Immature natural killer cell (primary cell): ENCODE results near the gene ITGB3. TPM values are rescaled to one million over a fixed set of nuclear protein-coding genes. Genes with fewer than 3 reads are reported as not detected.
A peak's percentile ranks its signal among the peaks of the same experiment; 100 is the strongest.

Source experiments
- DNase-seq, 3 donors: peaks; one replicate each; pipeline ENCODE4 v3.0.0; 2022; ENCODE audit warnings: mixed read lengths in 1 of 3
- H3K27ac Mint-ChIP-seq, 6 donors: one replicate each; pipeline ENCODE4 v1.8.0; 2020; ENCODE audit warnings: mixed read lengths in 6 of 6, mild to moderate bottlenecking in 5 of 6, inconsistent platforms in 4 of 6, moderate library complexity in 3 of 6
- H3K27me3 Mint-ChIP-seq, 3 donors: one replicate each; pipeline ENCODE4 v1.8.0; 2020 to 2021; ENCODE audit warnings: low read depth in 3 of 3, mild to moderate bottlenecking in 3 of 3, mixed read lengths in 3 of 3, moderate library complexity in 3 of 3, inconsistent platforms in 1 of 3
- H3K36me3 Mint-ChIP-seq, 3 donors: one replicate each; pipeline ENCODE4 v1.8.0; 2020; ENCODE audit warnings: mixed read lengths in 3 of 3, inconsistent platforms in 2 of 3, mild to moderate bottlenecking in 2 of 3
- H3K4me1 Mint-ChIP-seq, 2 donors: one replicate each; pipeline ENCODE4 v1.8.0; 2020; ENCODE audit warnings: inconsistent platforms in 2 of 2, mild to moderate bottlenecking in 2 of 2, mixed read lengths in 2 of 2, moderate library complexity in 1 of 2
- H3K4me3 Mint-ChIP-seq, 5 donors: one replicate each; pipeline ENCODE4 v1.8.0; 2020; ENCODE audit warnings: mild to moderate bottlenecking in 5 of 5, mixed read lengths in 5 of 5, inconsistent platforms in 3 of 5, moderate library complexity in 3 of 5
- H3K9me3 Mint-ChIP-seq, 6 donors: one replicate each; pipeline ENCODE4 v1.8.0; 2020; ENCODE audit warnings: mild to moderate bottlenecking in 6 of 6, mixed read lengths in 6 of 6, inconsistent platforms in 4 of 6, moderate library complexity in 3 of 6
- polyA plus RNA-seq, 3 donors: library from polyadenylated mRNA; unstranded; fragments of 300-500 nt; fragmentation: Illumina TruSeq; gene quantifications; one replicate each; pipeline ENCODE4 v1.2.3, GENCODE V29; 2021

The ITGB3 gene
- polyA plus RNA-seq, 3 donors from 2014 or later = 1.1 to 11.0 TPM; not detected in 1

DNA sequence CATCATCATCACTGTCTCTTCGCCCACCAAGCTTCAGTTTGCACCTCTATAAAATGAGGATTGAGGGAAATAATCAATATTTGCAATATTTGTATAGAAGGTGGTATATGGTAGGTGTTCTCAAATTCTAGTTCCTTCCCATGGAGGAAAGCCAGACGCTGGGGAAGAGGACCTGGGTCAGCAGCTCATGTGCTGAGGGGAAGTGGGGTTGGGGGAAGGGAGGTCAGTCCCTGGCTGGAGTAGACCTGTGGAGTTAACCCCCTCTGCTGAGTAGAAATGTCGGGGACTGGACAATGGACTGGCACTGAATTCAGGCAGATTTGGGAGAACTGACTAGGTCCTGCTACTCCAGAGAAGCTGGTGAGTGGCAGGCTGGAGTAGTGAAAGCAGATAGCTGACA, 12.8 kb upstream of the ITGB3 start:
- Mint-ChIP-seq H3K27me3 (peaks cover 0 to 6% (median 3%) of the 10 kb centered on the region in 3 donors), H3K4me3 (no peak overlapping the region), H3K36me3 (no peaks in the 10 kb centered on the region), H3K9me3 (no peaks in the 10 kb centered on the region), H3K27ac (peak overlapping the region in 2 of 6 donors; percentile 7 to 41), H3K4me1 (peaks cover 14 to 17% of the 10 kb centered on the region in 2 donors)
- DNase-seq = no peak

- DNase-seq = no peak
- Mint-ChIP-seq H3K4me1 (peaks cover 14 to 17% of the 10 kb centered on the region in 2 donors), H3K4me3 (no peak overlapping the region), H3K27ac (no peak overlapping the region), H3K27me3 (peaks cover 0 to 9% (median 2%) of the 10 kb centered on the region in 3 donors), H3K36me3 (no peaks in the 10 kb centered on the region), H3K9me3 (no peaks in the 10 kb centered on the region)
These were observed 11.0 kb upstream of the ITGB3 start for GRCh38 chr17:47242648-47243047.

DNA sequence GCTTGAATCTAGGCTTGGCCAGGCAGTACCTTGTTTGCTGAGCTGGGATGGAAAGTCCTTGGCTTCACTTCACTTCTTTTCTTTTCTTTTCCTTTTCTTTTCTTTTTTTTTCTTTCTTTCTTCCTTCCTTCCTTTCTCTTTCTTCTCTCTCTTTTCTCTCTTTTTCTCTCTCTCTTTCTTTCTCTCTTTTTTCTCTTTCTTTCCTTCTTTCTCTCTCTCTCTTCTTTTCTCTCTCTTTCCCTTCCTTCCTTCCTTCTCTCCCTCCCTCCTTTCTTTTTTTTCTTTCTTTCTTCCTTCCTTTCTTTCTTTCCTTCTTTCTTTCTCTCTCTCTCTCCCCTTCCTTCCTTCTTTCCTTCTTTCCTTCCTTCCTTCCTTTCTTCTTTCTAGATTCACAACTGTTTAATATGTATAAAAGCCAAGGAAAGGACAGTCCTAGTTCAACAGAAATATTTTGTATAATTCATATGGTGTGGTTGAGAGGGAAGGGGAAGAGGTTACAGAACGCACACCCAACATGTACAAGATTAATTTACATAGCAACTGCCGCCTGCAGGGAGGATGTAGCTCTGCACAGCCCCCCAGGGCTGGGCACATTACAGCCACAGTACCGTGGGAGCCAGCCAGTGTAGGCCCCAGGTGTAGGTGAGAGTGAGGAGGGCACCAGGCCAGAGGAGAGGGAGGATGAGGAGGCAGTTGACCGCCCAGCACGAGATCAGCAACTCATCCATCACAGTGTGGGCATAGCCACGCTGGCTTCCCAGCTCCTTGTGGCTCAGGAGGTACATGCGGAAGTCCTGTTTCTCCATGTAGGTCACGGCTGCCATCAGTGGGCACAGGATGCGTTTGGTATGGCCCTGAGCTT, 9.7 kb upstream of the ITGB3 start:
- Mint-ChIP-seq H3K36me3 (no peaks in the 10 kb centered on the region), H3K4me3 (no peak overlapping the region), H3K4me1 (peaks cover 14 to 17% of the 10 kb centered on the region in 2 donors), H3K27me3 (peaks cover 0 to 11% (median 2%) of the 10 kb centered on the region in 3 donors), H3K9me3 (no peaks in the 10 kb centered on the region), H3K27ac (no peak overlapping the region)
- DNase-seq = no peak

GRCh38 chr17:47244697-47245096, 8.9 kb upstream of the ITGB3 start:
- Mint-ChIP-seq H3K36me3 (no peaks in the 10 kb centered on the region), H3K4me3 (no peak overlapping the region), H3K27me3 (peaks cover 0 to 11% (median 2%) of the 10 kb centered on the region in 3 donors), H3K27ac (no peak overlapping the region), H3K9me3 (no peaks in the 10 kb centered on the region), H3K4me1 (peaks cover 10 to 12% of the 10 kb centered on the region in 2 donors)
- no peak for DNase-seq

- Mint-ChIP-seq H3K36me3 (no peaks in the 10 kb centered on the region), H3K27me3 (peaks cover 0 to 14% (median 2%) of the 10 kb centered on the region in 3 donors), H3K9me3 (no peaks in the 10 kb centered on the region)
These were observed 7.5 kb upstream of the ITGB3 start for GRCh38 chr17:47246120-47246519.

GRCh38 chr17:47250855-47251254, 2.8 kb upstream of the ITGB3 start:
- no peak overlapping the region for H3K4me3 Mint-ChIP-seq
- peaks cover 10 to 12% of the 10 kb centered on the region in 2 donors for H3K4me1 Mint-ChIP-seq
- no peak for DNase-seq
- H3K27ac Mint-ChIP-seq = no peak overlapping the region
- no peaks in the 10 kb centered on the region for H3K36me3 Mint-ChIP-seq
- peaks cover 4 to 15% (median 10%) of the 10 kb centered on the region in 3 donors for H3K27me3 Mint-ChIP-seq
- H3K9me3 Mint-ChIP-seq = peaks cover 0 to 1% (median 0%) of the 10 kb centered on the region in 6 donors

More at GRCh38 chr17:47246120-47246519, 7.5 kb upstream of the ITGB3 start:
- DNase-seq = no peak
- no peak overlapping the region for H3K4me3 Mint-ChIP-seq
- H3K4me1 Mint-ChIP-seq = no peaks in the 10 kb centered on the region
- H3K27ac Mint-ChIP-seq = no peak overlapping the region

GRCh38 chr17:47251421-47251940, 2.1 kb upstream of the ITGB3 start:
- peaks cover 7 to 18% (median 10%) of the 10 kb centered on the region in 3 donors for H3K27me3 Mint-ChIP-seq
- no peak for DNase-seq
- peaks cover 0 to 1% (median 0%) of the 10 kb centered on the region in 6 donors for H3K9me3 Mint-ChIP-seq
- H3K4me3 Mint-ChIP-seq = peak overlapping the region in 1 of 5 donors; percentile 38
- H3K36me3 Mint-ChIP-seq = no peaks in the 10 kb centered on the region
- no peak overlapping the region for H3K27ac Mint-ChIP-seq
- peaks cover 10 to 12% of the 10 kb centered on the region in 2 donors for H3K4me1 Mint-ChIP-seq

GRCh38 chr17:47252209-47252608, 1.4 kb upstream of the ITGB3 start:
- no peak for DNase-seq
- no peak overlapping the region for H3K27ac Mint-ChIP-seq
- peak overlapping the region in 4 of 5 donors; percentile 33 to 56 (median 41) for H3K4me3 Mint-ChIP-seq
- H3K27me3 Mint-ChIP-seq = peaks cover 10 to 22% (median 16%) of the 10 kb centered on the region in 3 donors
- H3K9me3 Mint-ChIP-seq = peaks cover 0 to 1% (median 0%) of the 10 kb centered on the region in 6 donors
- H3K36me3 Mint-ChIP-seq = no peaks in the 10 kb centered on the region
- peaks cover 10 to 12% of the 10 kb centered on the region in 2 donors for H3K4me1 Mint-ChIP-seq

- DNase-seq = no peak
- peak overlapping the region in 1 of 6 donors; percentile 52 for H3K27ac Mint-ChIP-seq
- H3K36me3 Mint-ChIP-seq = no peaks in the 10 kb centered on the region
- peaks cover 10 to 12% of the 10 kb centered on the region in 2 donors for H3K4me1 Mint-ChIP-seq
- H3K4me3 Mint-ChIP-seq = peak overlapping the region; percentile 59 to 75 (median 64)
- peaks cover 0 to 1% (median 0%) of the 10 kb centered on the region in 6 donors for H3K9me3 Mint-ChIP-seq
- H3K27me3 Mint-ChIP-seq = peaks cover 11 to 27% (median 16%) of the 10 kb centered on the region in 3 donors
These were observed 688 bp upstream of the ITGB3 start for GRCh38 chr17:47252766-47253512.

- H3K9me3 Mint-ChIP-seq = peaks cover 0 to 1% (median 0%) of the 10 kb centered on the region in 6 donors
- DNase-seq = no peak
- H3K4me3 Mint-ChIP-seq = peak overlapping the region; percentile 82 to 94 (median 87)
- H3K4me1 Mint-ChIP-seq = peaks cover 10 to 12% of the 10 kb centered on the region in 2 donors
- H3K27me3 Mint-ChIP-seq = peaks cover 16 to 29% (median 18%) of the 10 kb centered on the region in 3 donors
- H3K36me3 Mint-ChIP-seq = no peaks in the 10 kb centered on the region
- no peak overlapping the region for H3K27ac Mint-ChIP-seq
These were observed 846 bp downstream of the ITGB3 start for GRCh38 chr17:47254403-47254943.

- no peak for DNase-seq
- Mint-ChIP-seq H3K4me3 (no peak overlapping the region), H3K27ac (no peak overlapping the region), H3K27me3 (peaks cover 12 to 25% (median 15%) of the 10 kb centered on the region in 3 donors), H3K4me1 (peaks cover 10 to 12% of the 10 kb centered on the region in 2 donors), H3K36me3 (no peaks in the 10 kb centered on the region), H3K9me3 (peaks cover 0 to 1% (median 0%) of the 10 kb centered on the region in 6 donors)
These were observed 4.2 kb downstream of the ITGB3 start for GRCh38 chr17:47257651-47258339.

GRCh38 chr17:47262586-47262985, 9.0 kb downstream of the ITGB3 start:
- no peaks in the 10 kb centered on the region for H3K9me3 Mint-ChIP-seq
- no peaks in the 10 kb centered on the region for H3K36me3 Mint-ChIP-seq
- DNase-seq = no peak
- peaks cover 6 to 7% (median 7%) of the 10 kb centered on the region in 3 donors for H3K27me3 Mint-ChIP-seq
- H3K4me1 Mint-ChIP-seq = no peaks in the 10 kb centered on the region
- no peak overlapping the region for H3K4me3 Mint-ChIP-seq
- H3K27ac Mint-ChIP-seq = no peak overlapping the region

- Mint-ChIP-seq H3K27ac (no peak overlapping the region), H3K9me3 (no peaks in the 10 kb centered on the region), H3K4me1 (no peaks in the 10 kb centered on the region)
These were observed 10.5 kb downstream of the ITGB3 start for GRCh38 chr17:47264166-47264565.

More at GRCh38 chr17:47264166-47264565, 10.5 kb downstream of the ITGB3 start:
- no peaks in the 10 kb centered on the region for H3K36me3 Mint-ChIP-seq
- H3K27me3 Mint-ChIP-seq = peaks cover 1 to 5% (median 2%) of the 10 kb centered on the region in 3 donors
- no peak for DNase-seq
- no peak overlapping the region for H3K4me3 Mint-ChIP-seq
